Thyroid gland (tissue), 4 donors: Measurements from ENCODE around the gene BMP5.

ENCODE experiments used
- CTCF ChIP-seq, 6 experiments: fragments of 200-600 bp in 3 of 6; fragments of 450-650 bp in 3 of 6; sonication (generic) in 3 of 6; IDR thresholded peaks; one replicate each; pipeline ENCODE4 v1.5.1; 2016 to 2019; ENCODE audit warnings: antibody characterized with exemption in 6 of 6, mild to moderate bottlenecking in 2 of 6, inconsistent platforms in 1 of 6, moderate library complexity in 1 of 6
- POLR2A ChIP-seq, 2 donors: fragments of 450-650 bp; IDR thresholded peaks; one replicate each; pipeline ENCODE4 v1.6.1; 2017; ENCODE audit warnings: antibody characterized with exemption in 2 of 2, mild to moderate bottlenecking in 2 of 2, moderate library complexity in 1 of 2

GRCh38 chr6:55772730-55773129 is 102.7 kb downstream of the BMP5 start:
- TF ChIP-seq CTCF (IDR thresholded peaks at IDR 0.05) (no peak), POLR2A (IDR thresholded peaks at IDR 0.05) (no peak)
